CD14-positive monocyte (primary cell): ENCODE data around the gene HBD. TPM values are rescaled to one million over a fixed set of nuclear protein-coding genes. Genes with fewer than 3 reads are reported as not detected.
"Not testable (repeated sequence)": the region's sequence is repeated elsewhere in the genome, so short reads cannot be mapped to it uniquely, and the experiment has no call there.

ENCODE experiments used
- DNase-seq, 3 donors: peaks; one replicate each; pipeline ENCODE4 v3.0.0-alpha.2; 2011 to 2022
- H2AFZ ChIP-seq: 2 replicates; pipeline ENCODE4 v1.6.0; 2012; ENCODE audit warnings: mild to moderate bottlenecking, low read depth, low read length, inconsistent platforms; ENCODE audit not compliant: insufficient read depth, poor library complexity, severe bottlenecking
- H3K27ac ChIP-seq, 2 donors: 1 replicate in 1 of 2; 2 replicates in 1 of 2; pipeline ENCODE4 v1.5.1; 2012 to 2013; ENCODE audit warnings: low read length in 2 of 2, control low read depth in 1 of 2, inconsistent platforms in 1 of 2, low read depth in 1 of 2, mild to moderate bottlenecking in 1 of 2
- H3K27me3 ChIP-seq, 2 donors: one replicate each; pipeline versions ENCODE4 v1.6.0 to v1.6.1; 2011 to 2013; ENCODE audit warnings: low read length in 2 of 2; ENCODE audit not compliant: control insufficient read depth in 2 of 2, insufficient read depth in 2 of 2
- H3K36me3 ChIP-seq, 2 donors: replicated peaks in 1 of 2; 1 replicate in 1 of 2; 2 replicates in 1 of 2; pipeline versions ENCODE4 v1.5.1 to v1.6.1; 2012 to 2013; ENCODE audit warnings: low read length in 2 of 2, control low read depth in 1 of 2, inconsistent platforms in 1 of 2, mild to moderate bottlenecking in 1 of 2; ENCODE audit not compliant: insufficient read depth in 2 of 2, control insufficient read depth in 1 of 2
- H3K4me1 ChIP-seq, 2 donors: 1 replicate in 1 of 2; 2 replicates in 1 of 2; pipeline versions ENCODE4 v1.5.1 to v1.6.1; 2012 to 2013; ENCODE audit warnings: low read length in 2 of 2, control low read depth in 1 of 2, inconsistent platforms in 1 of 2, mild to moderate bottlenecking in 1 of 2, moderate library complexity in 1 of 2; ENCODE audit not compliant: insufficient read depth in 2 of 2, control insufficient read depth in 1 of 2
- H3K4me2 ChIP-seq: replicated peaks from 2 replicates; pipeline ENCODE3; 2012; ENCODE audit warnings: low read length, moderate library complexity, mild to moderate bottlenecking; ENCODE audit not compliant: poor library complexity, severe bottlenecking; ENCODE audit errors: extremely low read depth
- H3K4me3 ChIP-seq, 3 experiments: fragments of 200-600 bp in 1 of 3; sonication (generic) in 1 of 3; replicated peaks in 1 of 3; 1 replicate in 2 of 3; 2 replicates in 1 of 3; pipeline ENCODE4 v1.5.1; 2011 to 2013; ENCODE audit warnings: low read length in 3 of 3, mild to moderate bottlenecking in 3 of 3, control low read depth in 2 of 3, low read depth in 2 of 3, inconsistent platforms in 1 of 3, moderate library complexity in 1 of 3
- H3K79me2 ChIP-seq: 2 replicates; pipeline ENCODE4 v1.6.0; 2012; ENCODE audit warnings: mild to moderate bottlenecking, control low read depth, inconsistent platforms, low read length, moderate library complexity; ENCODE audit not compliant: insufficient read depth
- H3K9ac ChIP-seq: 2 replicates; pipeline ENCODE4 v1.6.0; 2017; ENCODE audit warnings: low read length, mild to moderate bottlenecking; ENCODE audit not compliant: insufficient read depth, poor library complexity, severe bottlenecking
- H3K9me3 ChIP-seq, 2 donors: replicated peaks in 1 of 2; 1 replicate in 1 of 2; 2 replicates in 1 of 2; pipeline versions ENCODE4 v1.5.1 to v1.6.1; 2012 to 2013; ENCODE audit warnings: low read length in 2 of 2, control low read depth in 1 of 2; ENCODE audit not compliant: control insufficient read depth in 1 of 2, insufficient read depth in 1 of 2
- H4K20me1 ChIP-seq: 2 replicates; pipeline ENCODE4 v1.6.0; 2012; ENCODE audit warnings: mild to moderate bottlenecking, low read length, control low read depth, moderate library complexity; ENCODE audit not compliant: insufficient read depth
- H3K27ac Mint-ChIP-seq, 7 donors: one replicate each; pipeline ENCODE4 v1.8.0; 2020; ENCODE audit warnings: mild to moderate bottlenecking in 7 of 7, mixed read lengths in 7 of 7, moderate library complexity in 6 of 7, inconsistent platforms in 2 of 7
- H3K27me3 Mint-ChIP-seq, 3 donors: one replicate each; pipeline ENCODE4 v1.8.0; 2021 to 2022; ENCODE audit warnings: low read depth in 3 of 3, mild to moderate bottlenecking in 3 of 3, mixed read lengths in 3 of 3, moderate library complexity in 3 of 3, inconsistent platforms in 1 of 3
- H3K36me3 Mint-ChIP-seq, 2 donors: one replicate each; pipeline ENCODE4 v1.8.0; 2020; ENCODE audit warnings: mixed read lengths in 2 of 2, inconsistent platforms in 1 of 2, mild to moderate bottlenecking in 1 of 2
- H3K4me1 Mint-ChIP-seq: one replicate; pipeline ENCODE4 v1.8.0; 2020; ENCODE audit warnings: mild to moderate bottlenecking, mixed read lengths
- H3K4me3 Mint-ChIP-seq, 2 donors: one replicate each; pipeline ENCODE4 v1.8.0; 2020; ENCODE audit warnings: mild to moderate bottlenecking in 2 of 2, mixed read lengths in 2 of 2, moderate library complexity in 1 of 2
- H3K9me3 Mint-ChIP-seq, 7 donors: one replicate each; pipeline ENCODE4 v1.8.0; 2020 to 2022; ENCODE audit warnings: mixed read lengths in 7 of 7, mild to moderate bottlenecking in 6 of 7, moderate library complexity in 6 of 7, inconsistent platforms in 2 of 7
- WGBS: methylation state at CpG from one replicate; pipeline ENCODE4 v1.1.5; 2013; ENCODE audit warnings: missing lambda C conversion rate; ENCODE audit not compliant: insufficient coverage; 5-methylcytosine and 5-hydroxymethylcytosine counted together
- intact Hi-C, 2 donors: fragments of 100-400 bp; cut with micrococcal nuclease; formaldehyde crosslinking; loops; one replicate each; pipeline versions ENCODE4 v1.15.0 to v1.15.1; 2023
- polyA plus RNA-seq, 3 donors: library from polyadenylated mRNA; depleted of rRNA in 1 of 3; unstranded in 2 of 3; stranded (reverse) in 1 of 3; fragments of 300-500 nt in 2 of 3; fragments of >200 nt in 1 of 3; fragmentation: Illumina TruSeq in 2 of 3; gene quantifications; 1 replicate in 2 of 3; 2 replicates in 1 of 3; pipeline ENCODE4 v1.2.3, GENCODE V29; 2012 to 2021
- TF ChIP-seq, protein P1 (sequence below): fragments of 200-600 bp; IDR thresholded peaks from one replicate; pipeline ENCODE4 v1.8.0; 2022; ENCODE audit warnings: antibody characterized with exemption, mild to moderate bottlenecking

The HBD gene
- polyA plus RNA-seq, 3 donors = not detected

DNA sequence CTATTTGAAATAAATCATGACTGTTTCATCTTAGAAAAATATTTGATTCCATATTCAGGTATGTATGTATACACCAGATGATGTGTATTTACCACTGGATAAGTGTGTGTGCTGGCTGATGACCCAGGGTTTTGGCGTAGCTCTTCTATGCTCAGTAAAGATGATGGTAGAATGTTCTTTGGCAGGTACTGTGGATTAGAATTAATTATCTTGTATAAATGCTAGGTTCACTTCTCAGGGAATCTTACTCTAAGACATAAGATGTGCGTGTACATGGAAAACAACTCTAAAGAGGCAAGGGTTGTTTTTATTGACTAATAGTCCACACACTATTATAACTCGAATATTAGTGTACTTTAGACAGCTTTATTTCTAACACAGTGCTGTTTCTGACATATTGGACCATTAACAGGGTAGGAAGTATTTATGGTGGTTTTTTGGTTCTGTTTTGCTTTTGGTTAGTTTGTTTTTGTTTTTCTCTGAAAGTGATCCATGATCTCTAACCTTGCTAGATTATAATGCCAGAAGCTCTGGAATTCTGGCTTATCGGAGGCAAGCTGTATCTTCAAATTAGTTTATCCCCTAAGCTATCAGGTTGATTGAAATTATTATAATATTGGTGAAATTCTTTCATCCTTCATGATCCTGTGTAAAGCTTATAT lies 16.4 kb upstream of the HBD start:
- no peaks in the 10 kb centered on the region for H3K4me1 ChIP-seq
- TF ChIP-seq, protein P1, sequence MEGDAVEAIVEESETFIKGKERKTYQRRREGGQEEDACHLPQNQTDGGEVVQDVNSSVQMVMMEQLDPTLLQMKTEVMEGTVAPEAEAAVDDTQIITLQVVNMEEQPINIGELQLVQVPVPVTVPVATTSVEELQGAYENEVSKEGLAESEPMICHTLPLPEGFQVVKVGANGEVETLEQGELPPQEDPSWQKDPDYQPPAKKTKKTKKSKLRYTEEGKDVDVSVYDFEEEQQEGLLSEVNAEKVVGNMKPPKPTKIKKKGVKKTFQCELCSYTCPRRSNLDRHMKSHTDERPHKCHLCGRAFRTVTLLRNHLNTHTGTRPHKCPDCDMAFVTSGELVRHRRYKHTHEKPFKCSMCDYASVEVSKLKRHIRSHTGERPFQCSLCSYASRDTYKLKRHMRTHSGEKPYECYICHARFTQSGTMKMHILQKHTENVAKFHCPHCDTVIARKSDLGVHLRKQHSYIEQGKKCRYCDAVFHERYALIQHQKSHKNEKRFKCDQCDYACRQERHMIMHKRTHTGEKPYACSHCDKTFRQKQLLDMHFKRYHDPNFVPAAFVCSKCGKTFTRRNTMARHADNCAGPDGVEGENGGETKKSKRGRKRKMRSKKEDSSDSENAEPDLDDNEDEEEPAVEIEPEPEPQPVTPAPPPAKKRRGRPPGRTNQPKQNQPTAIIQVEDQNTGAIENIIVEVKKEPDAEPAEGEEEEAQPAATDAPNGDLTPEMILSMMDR = no peak
- no peaks in the 10 kb centered on the region for H4K20me1 ChIP-seq
- DNase-seq = no peak
- no peaks in the 10 kb centered on the region for H3K36me3 ChIP-seq
- Mint-ChIP-seq H3K9me3 (no peaks in the 10 kb centered on the region), H3K4me1 (no peaks in the 10 kb centered on the region), H3K27me3 (peaks cover 0 to 2% (median 0%) of the 10 kb centered on the region in 3 donors), H3K27ac (no peak overlapping the region), H3K36me3 (no peaks in the 10 kb centered on the region), H3K4me3 (no peak overlapping the region)
- WGBS = 100% methylated on average over 1 of the region's 4 CpGs
- intact Hi-C loops = no loop called here
- H3K9ac ChIP-seq = no peak overlapping the region
- no peak overlapping the region for H2AFZ ChIP-seq
- H3K4me3 ChIP-seq = no peak overlapping the region
- no peaks in the 10 kb centered on the region for H3K27me3 ChIP-seq
- no peak overlapping the region for H3K27ac ChIP-seq
- no peak overlapping the region for H3K4me2 ChIP-seq
- no peaks in the 10 kb centered on the region for H3K9me3 ChIP-seq
- no peaks in the 10 kb centered on the region for H3K79me2 ChIP-seq

DNA sequence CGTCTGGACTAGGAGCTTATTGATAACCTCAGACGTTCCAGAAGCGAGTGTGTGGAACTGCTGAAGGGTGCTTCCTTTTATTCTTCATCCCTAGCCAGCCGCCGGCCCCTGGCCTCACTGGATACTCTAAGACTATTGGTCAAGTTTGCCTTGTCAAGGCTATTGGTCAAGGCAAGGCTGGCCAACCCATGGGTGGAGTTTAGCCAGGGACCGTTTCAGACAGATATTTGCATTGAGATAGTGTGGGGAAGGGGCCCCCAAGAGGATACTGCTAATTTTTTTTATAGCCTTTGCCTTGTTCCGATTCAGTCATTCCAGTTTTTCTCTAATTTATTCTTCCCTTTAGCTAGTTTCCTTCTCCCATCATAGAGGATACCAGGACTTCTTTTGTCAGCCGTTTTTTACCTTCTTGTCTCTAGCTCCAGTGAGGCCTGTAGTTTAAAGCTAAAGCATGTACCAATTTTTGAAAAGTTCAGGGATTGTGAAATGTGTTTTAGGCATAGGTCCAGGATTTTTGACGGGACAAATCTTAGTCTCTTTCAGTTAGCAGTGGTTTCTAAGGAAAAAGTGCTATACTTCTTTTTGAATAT lies 15.6 kb upstream of the HBD start, which contains the start of gene HBG1:
TSS of gene HBG1 (minus strand) at position 51 of the 590 bp plus-strand sequence. CDS start 53 bp downstream, outside the sequence.
- H3K27ac ChIP-seq, H3K4me1 ChIP-seq, H3K27me3 Mint-ChIP-seq, DNase-seq, H3K79me2 ChIP-seq, H3K9me3 ChIP-seq, H3K27me3 ChIP-seq, H3K36me3 ChIP-seq, intact Hi-C loops, H3K4me2 ChIP-seq, H3K4me1 Mint-ChIP-seq, H3K9me3 Mint-ChIP-seq, H4K20me1 ChIP-seq, H3K9ac ChIP-seq, H3K36me3 Mint-ChIP-seq, H2AFZ ChIP-seq, H3K4me3 Mint-ChIP-seq, H3K27ac Mint-ChIP-seq, H3K4me3 ChIP-seq: not testable (repeated sequence)
- no CpG with 5 or more reads among the region's 9 CpGs for WGBS

DNA sequence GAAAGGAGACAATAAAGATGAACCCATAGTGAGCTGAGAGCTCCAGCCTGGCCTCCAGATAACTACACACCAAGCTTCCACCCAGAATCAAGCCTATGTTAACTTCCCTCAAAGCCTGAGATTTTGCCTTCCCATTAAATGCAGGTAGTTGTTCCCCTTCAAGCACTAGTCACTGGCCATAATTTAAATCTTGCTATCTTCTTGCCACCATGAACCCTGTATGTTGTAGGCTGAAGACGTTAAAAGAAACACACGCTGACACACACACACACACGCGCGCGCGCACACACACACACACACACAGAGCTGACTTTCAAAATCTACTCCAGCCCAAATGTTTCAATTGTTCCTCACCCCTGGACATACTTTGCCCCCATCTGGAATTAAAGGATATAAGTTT lies 14.2 kb upstream of the HBD start:
- H3K9me3 ChIP-seq, intact Hi-C loops, H3K4me1 ChIP-seq, H3K4me3 Mint-ChIP-seq, H3K4me1 Mint-ChIP-seq, DNase-seq, H3K9me3 Mint-ChIP-seq, H2AFZ ChIP-seq, H3K9ac ChIP-seq, H3K27ac Mint-ChIP-seq, H3K36me3 ChIP-seq, H3K79me2 ChIP-seq, H3K36me3 Mint-ChIP-seq, H3K27me3 Mint-ChIP-seq, H3K4me2 ChIP-seq, H4K20me1 ChIP-seq, H3K27ac ChIP-seq, H3K27me3 ChIP-seq, H3K4me3 ChIP-seq: not testable (repeated sequence)
- WGBS = no CpG with 5 or more reads among the region's 7 CpGs
